Measurements from ENCODE around the gene RPRD2.

Gene RPRD2

DNA sequence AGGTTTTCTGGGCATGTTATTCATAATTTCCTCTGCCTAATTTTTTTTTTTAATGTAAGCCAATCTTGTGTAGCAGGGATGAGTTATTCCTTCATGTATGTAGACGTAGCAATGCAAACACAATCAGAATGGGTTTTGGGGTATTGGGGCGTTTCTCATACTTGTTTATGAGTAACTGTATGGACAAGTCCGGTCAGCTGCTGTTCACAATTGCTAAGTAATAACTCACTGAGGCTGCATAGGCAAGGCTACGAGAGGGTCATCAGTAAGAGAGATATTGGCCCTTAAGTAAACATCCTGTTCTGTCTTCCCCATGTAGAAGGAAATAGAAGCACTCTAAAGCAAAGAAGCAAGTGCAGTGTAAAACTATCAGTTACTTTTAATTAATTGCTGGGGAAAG is 113.8 kb downstream of the RPRD2 start:
- TF ChIP-seq POLR2A (IDR thresholded peaks at IDR 0.05; ENCODE audit: low read depth, low read length): no peak
- no peak for TF ChIP-seq POLR2AphosphoS5 (IDR thresholded peaks at IDR 0.05; ENCODE audit: low read depth, low read length)
- TF ChIP-seq TAF1 (IDR thresholded peaks at IDR 0.05; ENCODE audit: borderline replicate concordance, low read depth, low read length): no peak
- FAIRE-seq: no peak
- no peak for DNase-seq (ENCODE audit: insufficient read length)

- no peak for FAIRE-seq
- TF ChIP-seq POLR2A (IDR thresholded peaks at IDR 0.05; ENCODE audit: low read depth, low read length) (no peak), TAF1 (IDR thresholded peaks at IDR 0.05; ENCODE audit: borderline replicate concordance, low read depth, low read length) (no peak), POLR2AphosphoS5 (IDR thresholded peaks at IDR 0.05; ENCODE audit: low read depth, low read length) (no peak)
- DNase-seq (ENCODE audit: insufficient read length): no peak
Measured at GRCh38 chr1:150479370-150479769, 115.4 kb downstream of the RPRD2 start.

DNA sequence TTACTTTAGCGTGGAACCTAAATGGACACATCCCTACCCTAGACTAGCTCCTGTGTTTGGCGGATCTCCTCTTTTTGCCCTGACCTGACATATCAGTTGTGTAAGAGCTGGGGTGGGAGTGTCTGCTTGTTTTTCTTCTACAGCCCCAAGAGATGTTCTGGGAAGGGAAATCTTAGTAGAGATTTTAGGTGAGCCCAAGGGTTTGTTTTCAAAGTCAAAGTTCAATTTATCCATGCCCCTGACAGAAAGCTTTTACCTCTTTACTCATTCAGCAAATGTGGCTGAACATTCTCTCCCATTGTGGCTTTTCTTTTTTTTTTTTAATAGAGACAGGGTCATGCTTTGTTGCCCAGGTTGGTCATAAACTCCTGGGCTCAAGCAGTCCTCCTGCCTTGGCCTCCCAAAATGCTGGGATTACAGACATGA is 116.0 kb downstream of the RPRD2 start:
- no peak for TF ChIP-seq POLR2AphosphoS5 (IDR thresholded peaks at IDR 0.05; ENCODE audit: low read depth, low read length)
- no peak for DNase-seq (ENCODE audit: insufficient read length)
- FAIRE-seq: no peak

GRCh38 chr1:150484431-150484830 is 120.5 kb downstream of the RPRD2 start:
- FAIRE-seq (no peak), DNase-seq (ENCODE audit: insufficient read length) (no peak)
- TF ChIP-seq POLR2A (IDR thresholded peaks at IDR 0.05; ENCODE audit: low read depth, low read length) (no peak), TAF1 (IDR thresholded peaks at IDR 0.05; ENCODE audit: borderline replicate concordance, low read depth, low read length) (no peak), POLR2AphosphoS5 (IDR thresholded peaks at IDR 0.05; ENCODE audit: low read depth, low read length) (no peak)

DNA sequence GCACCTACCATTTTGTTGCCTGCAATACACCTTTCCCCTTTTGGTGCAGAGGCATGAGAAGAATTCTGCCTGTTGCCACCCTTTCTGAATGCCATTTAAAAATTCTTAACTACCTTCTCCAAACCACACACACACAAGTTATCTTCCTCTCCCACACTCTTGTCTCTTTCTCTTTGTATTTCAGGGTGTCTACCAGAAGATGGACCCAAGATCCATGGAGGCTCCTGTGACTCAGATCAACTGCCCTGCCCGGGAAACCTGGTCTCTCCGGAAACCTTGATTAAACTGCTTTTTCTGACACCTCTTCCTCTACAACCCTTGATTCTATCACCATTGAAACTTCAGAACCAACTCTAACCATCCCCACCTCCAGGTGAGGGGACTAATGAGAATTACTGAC is 120.9 kb downstream of the RPRD2 start:
- FAIRE-seq (no peak), DNase-seq (ENCODE audit: insufficient read length) (no peak)
- TF ChIP-seq TAF1 (IDR thresholded peaks at IDR 0.05; ENCODE audit: borderline replicate concordance, low read depth, low read length) (no peak), POLR2A (IDR thresholded peaks at IDR 0.05; ENCODE audit: low read depth, low read length) (no peak), POLR2AphosphoS5 (IDR thresholded peaks at IDR 0.05; ENCODE audit: low read depth, low read length) (no peak)

DNA sequence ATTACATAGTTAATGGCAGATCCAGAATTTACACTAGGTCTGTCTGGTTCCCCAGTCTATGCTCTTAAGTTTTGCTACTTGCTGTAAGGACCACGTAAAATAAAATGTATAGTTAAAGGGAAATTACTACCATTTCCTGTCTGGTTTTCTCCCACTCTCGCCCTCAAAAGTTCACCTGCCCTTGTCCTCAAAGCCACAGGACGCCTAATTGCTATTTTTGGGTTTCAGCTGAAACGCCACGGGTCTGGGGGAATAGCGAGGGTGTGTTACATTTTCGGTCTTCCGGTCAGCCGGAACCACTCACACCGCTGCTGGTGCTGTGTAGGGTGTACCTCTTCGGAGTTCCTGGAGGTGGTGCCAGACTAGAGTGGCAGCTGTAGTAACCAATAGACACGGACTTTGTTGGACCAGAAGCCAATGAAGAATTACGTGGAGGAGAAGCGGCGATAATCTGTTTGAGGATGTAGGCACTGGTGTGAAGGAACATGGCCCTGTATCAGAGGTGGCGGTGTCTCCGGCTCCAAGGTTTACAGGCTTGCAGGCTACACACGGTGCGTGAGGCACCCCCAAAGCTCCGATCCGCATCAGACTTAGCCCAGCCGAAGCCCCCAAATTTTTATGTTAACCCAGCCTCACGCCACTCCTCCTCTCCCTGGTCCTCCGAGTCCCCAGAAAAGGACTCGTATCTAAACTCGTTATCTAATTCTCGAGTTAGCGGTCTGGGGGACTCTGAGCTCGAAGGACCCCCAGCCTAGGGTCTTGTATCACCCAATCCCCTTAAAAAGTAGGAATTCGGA is 123.2 kb downstream of the RPRD2 start, which contains the start of gene TARS2:
Gene TARS2 (plus strand): TSS at position 454 of the 797 bp plus-strand sequence. CDS start 32 bp downstream, at position 486.
- peak; percentile 96 for TF ChIP-seq POLR2A (IDR thresholded peaks at IDR 0.05; ENCODE audit: low read depth, low read length)
- TF ChIP-seq POLR2AphosphoS5 (IDR thresholded peaks at IDR 0.05; ENCODE audit: low read depth, low read length): peak; percentile 96
- TF ChIP-seq TAF1 (IDR thresholded peaks at IDR 0.05; ENCODE audit: borderline replicate concordance, low read depth, low read length): peak; percentile 91
- DNase-seq (ENCODE audit: insufficient read length): peak; percentile 79
- peak; percentile 90 for FAIRE-seq

GRCh38 chr1:150487763-150488115 is 123.8 kb downstream of the RPRD2 start:
- TF ChIP-seq POLR2A (IDR thresholded peaks at IDR 0.05; ENCODE audit: low read depth, low read length) (no peak), TAF1 (IDR thresholded peaks at IDR 0.05; ENCODE audit: borderline replicate concordance, low read depth, low read length) (no peak), POLR2AphosphoS5 (IDR thresholded peaks at IDR 0.05; ENCODE audit: low read depth, low read length) (no peak)
- FAIRE-seq: no peak

DNA sequence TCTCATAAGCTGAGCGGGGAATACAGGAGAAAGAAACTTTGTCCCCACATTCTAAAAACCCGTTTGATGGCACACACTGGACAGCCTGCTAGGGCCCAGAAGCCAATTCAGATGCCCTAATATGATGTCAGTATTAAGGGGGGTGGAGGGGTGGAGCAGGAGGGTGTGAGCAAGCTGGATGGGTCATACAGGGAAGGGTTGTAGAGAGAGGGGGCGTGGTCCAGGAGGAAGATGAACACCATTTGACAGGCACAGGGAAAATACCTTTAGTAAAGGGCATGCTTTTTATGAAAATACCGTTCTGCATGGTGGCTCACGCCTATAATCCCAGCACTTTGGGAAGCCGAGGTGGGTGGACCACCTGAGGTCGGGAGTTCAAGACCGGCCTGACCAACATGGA is 129.2 kb downstream of the RPRD2 start:
- TF ChIP-seq POLR2A (IDR thresholded peaks at IDR 0.05; ENCODE audit: low read depth, low read length) (no peak), POLR2AphosphoS5 (IDR thresholded peaks at IDR 0.05; ENCODE audit: low read depth, low read length) (no peak), TAF1 (IDR thresholded peaks at IDR 0.05; ENCODE audit: borderline replicate concordance, low read depth, low read length) (no peak)
- FAIRE-seq (no peak), DNase-seq (ENCODE audit: insufficient read length) (no peak)

More at GRCh38 chr1:150487763-150488115, 123.8 kb downstream of the RPRD2 start:
- DNase-seq (ENCODE audit: insufficient read length): no peak

GRCh38 chr1:150498342-150498741 is 134.4 kb downstream of the RPRD2 start:
- FAIRE-seq (no peak), DNase-seq (ENCODE audit: insufficient read length) (no peak)
- TF ChIP-seq POLR2A (IDR thresholded peaks at IDR 0.05; ENCODE audit: low read depth, low read length): no peak
- no peak for TF ChIP-seq TAF1 (IDR thresholded peaks at IDR 0.05; ENCODE audit: borderline replicate concordance, low read depth, low read length)
- no peak for TF ChIP-seq POLR2AphosphoS5 (IDR thresholded peaks at IDR 0.05; ENCODE audit: low read depth, low read length)

- TF ChIP-seq POLR2A (IDR thresholded peaks at IDR 0.05; ENCODE audit: low read depth, low read length) (no peak), TAF1 (IDR thresholded peaks at IDR 0.05; ENCODE audit: borderline replicate concordance, low read depth, low read length) (no peak)
- DNase-seq (ENCODE audit: insufficient read length) (no peak), FAIRE-seq (no peak)
Measured at GRCh38 chr1:150505431-150505830, 141.5 kb downstream of the RPRD2 start.

- no peak for DNase-seq (ENCODE audit: insufficient read length)
- FAIRE-seq: no peak
- TF ChIP-seq POLR2AphosphoS5 (IDR thresholded peaks at IDR 0.05; ENCODE audit: low read depth, low read length) (no peak), TAF1 (IDR thresholded peaks at IDR 0.05; ENCODE audit: borderline replicate concordance, low read depth, low read length) (no peak)
Measured at GRCh38 chr1:150507912-150508864, 144.2 kb downstream of the RPRD2 start, which contains the start of gene ECM1. ECM1 (plus strand) TSS chr1:150508109; CDS start chr1:150508210, 101 bp downstream.
